Hepatocyte (in vitro differentiated cells): ENCODE measurements around the gene SIRPD.

ENCODE experiments used
- CTCF ChIP-seq: fragments of 200-600 bp; sonication (generic); IDR thresholded peaks from 2 replicates; pipeline ENCODE4 v1.5.1; 2016; ENCODE audit warnings: antibody characterized with exemption, mild to moderate bottlenecking; ENCODE audit not compliant: poor library complexity
- EZH2 ChIP-seq: fragments of 200-600 bp; sonication (generic); IDR thresholded peaks from 2 replicates; pipeline ENCODE4 v1.6.1; 2016; ENCODE audit warnings: antibody characterized with exemption, mild to moderate bottlenecking, borderline replicate concordance
- EZH2phosphoT487 ChIP-seq: fragments of 200-600 bp; sonication (generic); IDR thresholded peaks from one replicate; pipeline ENCODE4 v1.6.1; 2018; ENCODE audit warnings: antibody characterized with exemption, mild to moderate bottlenecking, low read depth, moderate library complexity; ENCODE audit not compliant: unreplicated experiment, severe bottlenecking

- TF ChIP-seq EZH2 (no peak), CTCF (no peak), EZH2phosphoT487 (no peak)
These were observed 43.7 kb downstream of the SIRPD start for GRCh38 chr20:1513801-1514200.
